ENCODE results near the gene VKORC1L1. TPM values are rescaled to one million over a fixed set of nuclear protein-coding genes. Genes with fewer than 3 reads are reported as not detected.

The VKORC1L1 gene
- total RNA-seq, 1 experiment from 2014 or later: 29.4 TPM

DNA sequence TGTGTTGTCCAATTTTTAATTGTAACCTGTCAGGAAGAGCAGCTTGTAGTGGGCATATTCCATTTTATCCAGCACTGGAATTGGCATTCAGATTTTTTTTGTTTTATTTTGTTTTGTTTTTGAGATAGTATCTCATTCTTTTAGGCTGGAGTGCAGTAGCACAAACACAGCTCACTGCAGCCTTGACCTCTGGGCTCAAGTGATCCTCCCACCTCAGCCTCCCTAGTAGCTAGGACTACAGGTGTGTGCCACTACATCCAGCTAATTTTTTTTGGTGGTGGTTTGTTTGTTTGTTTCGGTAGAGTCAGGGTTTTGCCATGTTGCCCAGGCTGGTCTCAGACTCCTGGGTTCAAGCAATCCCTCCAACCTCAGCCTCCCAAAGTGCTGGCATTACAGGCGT is 64.4 kb downstream of the VKORC1L1 start:
- Histone ChIP-seq H3K18ac (ENCODE audit: insufficient read length, low read depth, low read length) (no peak overlapping the region), H2BK12ac (ENCODE audit: insufficient read length, low read depth, low read length) (no peak overlapping the region), H3K9ac (ENCODE audit: extremely low read depth, insufficient read length, low read length) (no peak overlapping the region), H4K5ac (ENCODE audit: insufficient read length, low read depth, low read length) (no peak overlapping the region), H3K23ac (ENCODE audit: insufficient read length, low read depth, low read length) (no peak overlapping the region), H3K4me1 (ENCODE audit: insufficient read depth, low read length) (no peaks in the 10 kb centered on the region), H4K8ac (replicated peaks; ENCODE audit: insufficient read length, low read depth, low read length) (no peak overlapping the region), H4K20me1 (ENCODE audit: control insufficient read depth, insufficient read depth, insufficient read length) (no peaks in the 10 kb centered on the region), H2BK15ac (ENCODE audit: low read depth, low read length) (no peak overlapping the region), H2BK120ac (ENCODE audit: low read depth, low read length, poor library complexity, severe bottlenecking) (no peak overlapping the region), H2AK5ac (ENCODE audit: insufficient read length, low read length) (no peak overlapping the region), H3K4ac (ENCODE audit: low read depth, low read length) (no peak overlapping the region), H4K91ac (ENCODE audit: insufficient read length, low read depth, low read length) (no peak overlapping the region), H3K79me2 (ENCODE audit: insufficient read depth, low read length) (no peaks in the 10 kb centered on the region), H3K23me2 (ENCODE audit: insufficient read length, low read depth, low read length, poor library complexity, severe bottlenecking) (no peaks in the 10 kb centered on the region), H3K27ac (ENCODE audit: insufficient read length, low read depth, low read length) (no peak overlapping the region), H2BK5ac (ENCODE audit: insufficient read length, low read length) (no peak overlapping the region), H3K27me3 (ENCODE audit: insufficient read depth, low read length) (no peaks in the 10 kb centered on the region), H3K56ac (ENCODE audit: insufficient read length, low read depth, low read length) (no peak overlapping the region), H2AFZ (ENCODE audit: low read length) (no peak overlapping the region), H3K4me2 (ENCODE audit: insufficient read depth, insufficient read length, low read length) (no peak overlapping the region), H3K9me3 (ENCODE audit: control insufficient read depth, low read depth, low read length) (no peaks in the 10 kb centered on the region), H3K79me1 (ENCODE audit: insufficient read depth, low read depth, low read length, poor library complexity, severe bottlenecking) (peaks cover 4% of the 10 kb centered on the region), H3T11ph (ENCODE audit: low read length) (no peak overlapping the region), H3K14ac (ENCODE audit: insufficient read depth, low read length) (no peak overlapping the region), H2BK20ac (ENCODE audit: low read depth, low read length, poor library complexity, severe bottlenecking) (no peak overlapping the region)
- WGBS (ENCODE audit: extremely low coverage, insufficient read length, low lambda C conversion rate): no CpG with 5 or more reads among the region's 2 CpGs
- Mint-ChIP-seq H3K27me3 (ENCODE audit: low read depth) (no peaks in the 10 kb centered on the region), H3K36me3 (ENCODE audit: insufficient read depth in 1 of 3, low read depth in 3 of 3) (peaks cover 0 to 9% (median 5%) of the 10 kb centered on the region in 3 experiments; a peak in 3 of 7 replicates), H3K9me3 (no peaks in the 10 kb centered on the region), H3K4me1 (peaks cover 3 to 6% of the 10 kb centered on the region in 2 experiments; a peak in 2 of 4 replicates), H3K27ac (peak overlapping the region in 1 of 3 experiments; percentile 57; a peak in 1 of 7 replicates), H3K4me3 (no peak overlapping the region)
- DNase-seq: no peak
- no peak for TF ChIP-seq CTCF (conservative IDR thresholded peaks at IDR 0.05)

Data from H9 (cell line).